HL-60/S4 treated with phorbol 12-myristate 13-acetate at 8.2 ng/mL for 4 days and 3 days (cell line): ENCODE measurements around the gene HEPN1.

Experiments
- in situ Hi-C: fragments of 300-500 bp; cut with MboI; formaldehyde crosslinking; loops from 2 replicates; pipeline ENCODE4 v1.15.0; 2022; ENCODE audit warnings: low sequenced_read_pairs

Gene HEPN1

GRCh38 chr11:124899383-124900145 is 19.5 kb upstream of the HEPN1 start:
- in situ Hi-C loops: no loop called here

- in situ Hi-C loops: no loop called here
These were observed 18.6 kb upstream of the HEPN1 start for GRCh38 chr11:124900464-124900863.

GRCh38 chr11:124902616-124903015 is 16.4 kb upstream of the HEPN1 start:
- in situ Hi-C loops: no loop called here

- in situ Hi-C loops: no loop called here
These were observed 3.3 kb upstream of the HEPN1 start for GRCh38 chr11:124915541-124916369.

- in situ Hi-C loops: no loop called here
These were observed 2.7 kb upstream of the HEPN1 start for GRCh38 chr11:124916370-124916710.

GRCh38 chr11:124917115-124917637 is 1.9 kb upstream of the HEPN1 start:
- in situ Hi-C loops: no loop called here

GRCh38 chr11:124919898-124920297 is 848 bp downstream of the HEPN1 start:
- in situ Hi-C loops: no loop called here

- in situ Hi-C loops: no loop called here
These were observed 1.3 kb downstream of the HEPN1 start for GRCh38 chr11:124920356-124920755.

- in situ Hi-C loops: no loop called here
These were observed 2.0 kb downstream of the HEPN1 start for GRCh38 chr11:124920870-124921609.

GRCh38 chr11:124922831-124923230 is 3.8 kb downstream of the HEPN1 start:
- in situ Hi-C loops: no loop called here

- in situ Hi-C loops: no loop called here
These were observed 4.2 kb downstream of the HEPN1 start for GRCh38 chr11:124923296-124923695.

GRCh38 chr11:124928942-124929665 is 10.1 kb downstream of the HEPN1 start:
- in situ Hi-C loops: no loop called here

- in situ Hi-C loops: no loop called here
These were observed 11.7 kb downstream of the HEPN1 start for GRCh38 chr11:124930799-124931198.

GRCh38 chr11:124934862-124935547 is 16.0 kb downstream of the HEPN1 start:
- in situ Hi-C loops: no loop called here

- in situ Hi-C loops: no loop called here
These were observed 16.8 kb downstream of the HEPN1 start, which contains the start of gene HEPACAM for GRCh38 chr11:124935548-124936514. Gene HEPACAM (minus strand): TSS chr11:124936047. CDS start chr11:124936006, 41 bp downstream.

- in situ Hi-C loops: no loop called here
These were observed 18.4 kb downstream of the HEPN1 start for GRCh38 chr11:124937336-124937935.

GRCh38 chr11:124938206-124938765 is 19.2 kb downstream of the HEPN1 start:
- in situ Hi-C loops: no loop called here

GRCh38 chr11:124938970-124939369 is 19.9 kb downstream of the HEPN1 start:
- in situ Hi-C loops: no loop called here
